Colon (tissue), 2 donors: Measurements from ENCODE around the gene MAP3K14.
"Not testable (repeated sequence)": the region's sequence is repeated elsewhere in the genome, so short reads cannot be mapped to it uniquely, and the experiment has no call there.

Experiments used
- FAIRE-seq: peaks from 2 replicates; lab custom pipeline; 2012; peaks lifted over from hg19 to GRCh38; lab: Jason Lieb, UNC
- donor health status: control.
- donor health status: control.

Gene MAP3K14

DNA sequence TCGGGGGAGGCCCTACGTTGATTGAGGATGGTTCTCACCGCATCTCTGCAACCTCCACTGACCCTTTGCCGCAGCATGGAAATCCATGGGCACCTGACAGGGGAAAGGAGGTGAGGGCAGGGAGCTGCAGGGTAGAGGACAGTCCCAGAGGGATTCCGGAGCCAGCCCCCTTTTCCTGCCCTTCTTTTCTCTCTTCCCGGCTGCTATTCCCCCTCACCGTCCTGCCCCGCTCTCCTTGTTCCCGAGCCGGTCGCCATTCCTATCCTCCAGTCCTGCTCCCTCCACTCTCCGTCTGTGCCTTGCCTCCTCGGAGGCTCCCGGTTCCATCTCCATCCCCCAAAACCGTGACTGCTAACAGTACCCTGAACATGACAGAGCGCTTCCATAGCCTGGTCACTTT lies 59.7 kb downstream of the MAP3K14 start:
- no peak for FAIRE-seq

DNA sequence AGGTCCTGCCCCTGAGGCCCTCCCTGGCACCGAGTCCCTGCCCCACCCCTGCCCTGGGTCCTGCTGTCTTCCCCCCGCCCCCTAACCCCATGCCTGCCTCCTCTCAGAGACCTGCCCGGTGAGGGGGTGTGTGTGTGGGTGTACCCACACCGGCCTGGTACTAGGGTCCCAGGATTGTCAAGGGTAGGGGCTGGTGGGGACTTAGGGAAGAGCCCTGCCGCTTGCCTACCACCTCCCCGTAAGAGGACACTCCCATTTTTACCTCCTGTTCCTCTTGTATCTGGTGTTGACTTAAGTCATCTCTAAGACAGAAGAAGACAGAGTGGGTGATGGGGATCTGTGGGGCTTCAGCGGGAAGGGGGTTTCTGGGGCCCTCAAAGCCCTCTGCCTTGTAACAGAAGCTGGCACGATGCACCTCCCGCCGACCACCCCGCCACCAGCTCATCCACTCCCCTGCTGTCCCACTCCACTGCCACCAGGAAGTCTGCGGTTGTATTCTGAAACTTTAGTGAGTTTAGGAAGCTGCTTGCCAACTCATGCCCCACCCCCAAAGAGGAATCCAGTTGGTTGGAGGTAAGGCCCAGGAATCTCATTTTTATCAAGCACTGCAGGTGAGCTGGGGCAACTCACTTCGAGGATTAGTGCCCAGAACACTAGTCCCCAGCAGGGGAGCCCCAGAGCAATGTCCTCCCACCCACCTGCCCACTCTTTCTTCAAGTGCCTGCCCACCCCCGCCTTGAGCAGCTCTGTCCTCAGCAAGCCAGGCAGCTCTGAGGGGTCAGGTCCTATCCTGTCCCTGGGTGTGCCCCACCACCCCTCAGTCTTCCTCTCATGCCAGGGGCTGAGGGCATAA lies 60.5 kb downstream of the MAP3K14 start:
- no peak for FAIRE-seq

DNA sequence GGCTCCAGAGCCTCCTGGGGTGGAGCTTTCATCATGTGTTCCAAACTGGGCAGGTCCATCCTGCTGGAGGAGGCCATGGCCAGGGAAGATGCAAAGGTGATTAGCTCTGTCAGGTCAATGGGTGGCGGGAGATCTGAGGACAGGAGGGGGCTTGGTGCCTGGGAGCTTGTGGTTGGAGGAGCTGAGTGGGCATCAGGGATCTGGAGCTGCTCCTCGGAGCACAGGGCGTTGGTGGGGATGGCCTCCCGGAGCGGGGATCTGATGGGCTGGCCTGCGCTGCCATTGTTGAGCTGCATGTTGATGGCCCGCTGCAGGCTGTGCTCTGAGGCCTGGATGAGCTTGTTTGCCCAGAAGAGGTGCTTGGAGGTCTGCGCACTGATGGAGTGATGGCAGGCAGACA lies 61.5 kb downstream of the MAP3K14 start:
- no peak for FAIRE-seq

DNA sequence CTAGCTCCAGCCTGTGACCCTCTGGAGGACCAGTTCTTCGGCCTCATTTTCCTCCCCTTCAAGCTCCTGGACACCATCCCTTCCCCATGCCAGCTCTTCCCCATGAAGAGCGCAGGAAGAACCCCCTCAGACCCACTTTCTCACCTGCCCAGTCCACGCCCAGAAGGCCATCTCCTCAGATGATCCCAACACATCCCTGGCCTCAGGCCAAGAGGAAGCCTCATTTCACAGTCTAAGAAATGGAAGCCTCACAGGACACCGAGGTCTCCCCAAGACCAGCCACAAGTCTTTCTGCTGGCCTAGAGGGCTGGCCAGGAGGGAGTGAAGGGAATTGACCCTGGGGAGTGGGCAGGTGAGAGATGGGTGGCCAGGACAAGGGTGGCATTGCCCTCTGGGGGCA lies 62.9 kb downstream of the MAP3K14 start:
- FAIRE-seq = no peak

- not testable (repeated sequence) for FAIRE-seq
Observed at GRCh38 chr17:45253237-45253636, 63.6 kb downstream of the MAP3K14 start.

GRCh38 chr17:45251931-45252330 lies 64.9 kb downstream of the MAP3K14 start:
- no peak for FAIRE-seq

GRCh38 chr17:45248132-45248957 lies 68.5 kb downstream of the MAP3K14 start:
- FAIRE-seq = no peak

DNA sequence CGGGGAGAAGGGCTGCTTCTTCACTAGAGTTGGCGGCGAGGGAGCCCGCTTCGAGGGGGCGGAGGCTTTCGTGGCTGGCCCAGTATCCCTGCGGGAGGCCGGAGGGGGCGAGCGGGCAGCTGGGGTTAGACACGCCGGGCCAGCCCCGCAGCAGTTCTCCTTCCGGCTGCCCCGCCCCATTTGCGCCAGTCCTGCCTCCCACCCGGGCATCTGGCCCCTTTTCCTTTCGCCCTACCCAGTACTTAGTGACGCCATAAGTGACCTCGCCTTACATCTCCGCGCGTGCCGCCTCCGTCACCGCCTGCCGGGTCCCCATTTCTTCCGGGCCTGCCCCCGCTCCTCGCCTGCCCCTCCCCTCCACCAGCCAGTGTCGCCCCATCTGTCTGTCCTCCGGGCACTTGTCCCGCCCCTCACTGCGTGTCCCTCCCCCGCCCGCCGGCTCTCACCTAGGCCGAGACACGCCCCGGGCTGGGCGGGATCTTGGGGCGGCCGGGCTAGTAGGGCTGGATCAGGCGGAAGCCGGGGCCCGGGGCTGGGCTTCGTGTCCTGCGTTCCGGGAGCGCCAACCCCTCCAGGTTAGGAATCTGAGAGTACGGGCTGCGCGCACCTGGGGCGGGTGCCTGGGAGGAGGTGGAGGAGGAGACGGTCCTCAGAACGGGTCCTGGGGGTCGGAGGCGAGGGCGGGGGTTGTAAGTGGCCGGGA lies 69.2 kb downstream of the MAP3K14 start:
- FAIRE-seq = no peak

GRCh38 chr17:45246861-45247428 lies 69.9 kb downstream of the MAP3K14 start:
- FAIRE-seq = no peak

DNA sequence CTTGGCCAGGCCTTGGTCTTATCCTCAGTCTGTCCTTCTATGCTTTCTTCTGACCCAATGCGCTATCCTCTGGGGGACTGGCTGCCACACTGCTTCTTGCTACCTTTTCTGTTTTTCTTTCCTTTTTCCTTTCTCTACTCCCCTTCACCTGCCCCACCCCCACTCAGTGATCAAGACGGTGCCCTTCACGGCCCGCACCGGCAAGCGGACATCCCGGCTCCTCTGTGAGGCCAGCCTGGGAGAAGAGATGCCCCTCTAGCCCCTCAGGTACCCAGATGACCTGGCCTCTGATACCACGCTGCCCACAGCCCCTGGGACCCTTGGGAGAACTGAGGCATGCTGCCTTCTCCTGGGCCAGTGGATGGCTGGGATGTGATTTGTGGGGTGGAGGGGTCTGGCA lies 70.5 kb downstream of the MAP3K14 start:
- FAIRE-seq = no peak

DNA sequence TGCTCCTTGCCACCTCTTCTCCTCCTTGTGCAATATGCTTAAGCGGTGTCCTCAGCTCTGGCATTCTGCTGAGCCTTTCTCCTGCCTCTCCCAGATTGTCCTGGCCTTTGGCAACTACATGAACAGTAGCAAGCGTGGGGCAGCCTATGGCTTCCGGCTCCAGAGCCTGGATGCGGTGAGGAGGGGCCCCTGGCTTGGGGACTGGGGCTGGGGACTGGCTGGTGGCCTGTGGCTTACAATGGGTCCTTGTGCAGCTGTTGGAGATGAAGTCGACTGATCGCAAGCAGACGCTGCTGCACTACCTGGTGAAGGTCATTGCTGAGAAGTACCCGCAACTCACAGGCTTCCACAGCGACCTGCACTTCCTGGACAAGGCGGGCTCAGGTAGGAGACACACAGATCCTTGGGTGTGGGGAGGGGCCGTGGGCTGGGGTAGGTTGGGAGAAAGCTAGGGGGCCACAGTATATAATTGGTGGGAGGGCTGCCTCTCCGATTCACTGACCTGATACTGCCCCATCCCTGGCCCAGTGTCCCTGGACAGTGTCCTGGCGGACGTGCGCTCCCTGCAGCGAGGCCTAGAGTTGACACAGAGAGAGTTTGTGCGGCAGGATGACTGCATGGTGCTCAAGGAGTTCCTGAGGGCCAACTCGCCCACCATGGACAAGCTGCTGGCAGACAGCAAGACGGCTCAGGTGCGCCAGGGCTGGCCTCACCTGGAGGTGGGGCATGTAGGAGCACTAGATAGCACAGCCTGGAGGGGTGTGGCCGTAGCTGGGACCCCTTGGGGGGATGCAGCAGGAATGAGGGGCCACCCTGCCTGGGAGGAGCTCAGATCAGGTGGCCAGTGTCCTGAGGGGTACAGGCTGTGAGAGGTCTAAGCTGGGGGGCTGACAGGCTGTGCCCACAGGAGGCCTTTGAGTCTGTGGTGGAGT lies 71.8 kb downstream of the MAP3K14 start:
- no peak for FAIRE-seq

GRCh38 chr17:45243750-45244149 lies 73.1 kb downstream of the MAP3K14 start:
- no peak for FAIRE-seq

DNA sequence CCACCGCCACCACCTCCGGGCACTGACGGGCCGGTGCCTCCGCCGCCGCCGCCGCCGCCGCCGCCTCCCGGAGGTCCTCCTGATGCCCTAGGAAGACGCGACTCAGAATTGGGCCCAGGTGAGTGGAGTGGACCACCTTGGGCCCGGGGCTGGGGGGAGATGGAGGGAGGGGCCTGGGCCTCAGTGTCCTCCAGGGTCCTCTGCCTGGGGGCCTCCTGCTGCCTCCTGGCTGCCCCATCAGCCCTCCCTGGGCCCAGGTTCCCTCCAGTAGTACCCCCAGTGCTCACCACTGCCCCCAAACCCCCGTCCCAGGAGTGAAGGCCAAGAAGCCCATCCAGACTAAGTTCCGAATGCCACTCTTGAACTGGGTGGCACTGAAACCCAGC lies 74.8 kb downstream of the MAP3K14 start:
- FAIRE-seq = no peak

DNA sequence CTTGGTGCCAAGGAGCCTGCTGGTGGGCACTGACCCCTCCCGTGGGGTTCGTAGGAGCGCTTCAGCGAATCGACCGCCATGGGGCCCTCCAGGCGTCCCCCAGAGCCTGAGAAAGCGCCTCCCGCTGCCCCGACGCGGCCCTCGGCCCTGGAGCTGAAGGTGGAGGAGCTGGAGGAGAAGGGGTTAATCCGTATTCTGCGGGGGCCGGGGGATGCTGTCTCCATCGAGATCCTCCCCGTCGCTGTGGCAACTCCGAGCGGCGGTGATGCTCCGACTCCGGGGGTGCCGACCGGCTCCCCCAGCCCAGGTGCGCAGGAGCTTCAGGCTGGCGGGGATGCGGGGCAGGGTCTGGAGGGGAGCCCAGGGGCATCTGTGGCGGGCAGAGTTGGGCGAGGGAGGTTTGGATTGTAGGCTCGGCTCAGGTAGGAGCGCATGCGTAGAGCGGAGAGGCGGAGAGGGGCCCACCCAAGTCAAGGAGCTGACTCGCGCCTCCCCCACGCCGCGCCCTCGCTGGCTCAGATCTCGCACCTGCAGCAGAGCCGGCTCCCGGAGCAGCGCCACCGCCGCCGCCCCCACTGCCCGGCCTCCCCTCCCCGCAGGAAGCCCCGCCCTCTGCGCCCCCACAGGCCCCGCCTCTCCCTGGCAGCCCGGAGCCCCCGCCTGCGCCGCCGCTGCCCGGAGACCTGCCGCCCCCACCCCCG lies 75.3 kb downstream of the MAP3K14 start:
- no peak for FAIRE-seq

DNA sequence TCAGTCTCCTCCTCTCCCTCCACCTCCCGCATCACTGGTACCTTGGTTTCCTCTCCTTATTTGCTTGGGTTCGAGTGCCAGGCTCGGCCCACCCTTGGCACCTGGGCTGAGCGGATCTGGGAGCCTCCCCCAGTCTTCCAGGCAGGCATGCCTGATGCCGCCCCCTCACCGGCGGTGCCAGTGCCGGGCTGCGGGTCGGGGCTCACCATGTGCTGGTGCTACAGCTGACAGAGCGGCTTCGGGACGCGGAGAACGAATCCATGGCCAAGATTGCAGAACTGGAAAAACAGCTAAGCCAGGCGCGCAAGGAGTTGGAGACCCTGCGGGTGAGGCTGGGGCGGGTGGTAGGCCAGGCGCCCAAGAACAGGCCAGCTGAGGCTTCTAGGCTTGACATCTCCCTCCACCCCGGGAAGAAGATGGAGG lies 75.9 kb downstream of the MAP3K14 start:
- no peak for FAIRE-seq

DNA sequence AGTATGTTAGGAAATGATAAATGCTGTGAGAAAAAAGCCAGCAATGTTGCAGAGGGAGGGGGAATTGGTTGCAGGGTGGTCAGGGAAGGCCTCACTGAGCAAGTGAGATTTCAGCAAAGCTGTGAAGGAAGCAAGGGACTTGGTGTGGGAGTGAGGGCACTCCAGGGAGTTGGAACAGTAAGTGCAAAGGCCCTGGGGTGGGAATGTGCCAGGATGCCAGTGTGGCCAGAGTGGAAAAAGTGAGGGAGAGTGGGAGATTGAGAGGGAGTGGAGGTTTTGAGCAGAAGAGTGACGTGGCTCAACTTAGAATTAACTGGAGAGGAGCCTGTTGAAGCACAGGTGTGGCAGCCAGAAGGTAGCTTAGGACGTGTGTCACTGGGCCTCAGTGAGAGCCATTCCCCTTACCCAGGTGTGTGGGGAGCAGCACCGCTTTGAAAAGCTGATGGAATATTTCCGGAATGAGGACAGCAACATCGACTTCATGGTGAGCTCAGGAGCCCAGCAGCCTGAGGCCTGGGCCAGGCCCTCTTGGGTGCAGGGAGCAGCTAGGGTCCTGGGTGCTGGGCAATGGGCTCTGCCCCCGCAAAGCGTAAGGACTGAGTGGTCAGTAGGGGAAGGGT lies 78.6 kb downstream of the MAP3K14 start:
- FAIRE-seq = no peak

DNA sequence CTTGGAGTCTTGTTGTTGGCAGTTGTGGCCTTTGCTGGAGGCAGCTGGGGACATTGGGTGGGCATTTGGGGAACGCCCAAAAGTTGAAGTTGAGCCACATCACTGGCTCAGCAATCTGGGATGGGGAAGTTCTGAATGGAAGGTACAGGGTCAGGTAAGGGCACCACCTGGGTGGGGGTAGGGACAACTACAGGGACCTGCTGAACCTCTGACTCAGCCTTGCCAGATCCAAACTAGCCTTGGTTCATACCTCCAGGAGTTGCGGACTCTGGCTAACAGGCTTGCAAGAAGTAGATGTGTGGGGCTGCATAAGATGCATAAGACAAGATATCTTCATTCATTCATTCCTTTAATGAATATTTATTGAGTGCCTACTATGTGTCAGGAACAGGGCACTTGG lies 79.1 kb downstream of the MAP3K14 start:
- no peak for FAIRE-seq

- no peak for FAIRE-seq
Observed at GRCh38 chr17:45236282-45236606, 80.6 kb downstream of the MAP3K14 start.

GRCh38 chr17:45235416-45236281 lies 81.2 kb downstream of the MAP3K14 start:
- FAIRE-seq = no peak
